HG03342 (cell line): ENCODE results near the gene QSER1.
"Not testable (repeated sequence)": the region's sequence is repeated elsewhere in the genome, so short reads cannot be mapped to it uniquely, and the experiment has no call there.

Experiments
- ATAC-seq: cut with Tn5 transposase; IDR thresholded peaks from one replicate; pipeline ENCODE4 v1.9.1; 2021; ENCODE audit warnings: mild to moderate bottlenecking, moderate library complexity; ENCODE audit not compliant: unreplicated experiment

QSER1 gene

GRCh38 chr11:32892355-32893092, at the start of gene QSER1:
Gene QSER1 (plus strand): TSS chr11:32892811. CDS start chr11:32893126, 315 bp downstream.
- ATAC-seq: peak; percentile 69

- ATAC-seq: no peak
Observed at GRCh38 chr11:32843544-32843943, 49.1 kb upstream of the QSER1 start.

GRCh38 chr11:32847511-32847910, 45.1 kb upstream of the QSER1 start:
- ATAC-seq: no peak

GRCh38 chr11:32849761-32850160, 42.9 kb upstream of the QSER1 start:
- no peak for ATAC-seq

- ATAC-seq: no peak
Observed at GRCh38 chr11:32851251-32851650, 41.4 kb upstream of the QSER1 start.

GRCh38 chr11:32852207-32852606, 40.4 kb upstream of the QSER1 start:
- no peak for ATAC-seq

GRCh38 chr11:32855601-32856000, 37.0 kb upstream of the QSER1 start:
- ATAC-seq: no peak

- ATAC-seq: no peak
Observed at GRCh38 chr11:32858731-32859130, 33.9 kb upstream of the QSER1 start.

- no peak for ATAC-seq
Observed at GRCh38 chr11:32861850-32862577, 30.6 kb upstream of the QSER1 start.

GRCh38 chr11:32864555-32864954, 28.1 kb upstream of the QSER1 start:
- ATAC-seq: no peak

GRCh38 chr11:32868752-32869151, 23.9 kb upstream of the QSER1 start:
- not testable (repeated sequence) for ATAC-seq

GRCh38 chr11:32870676-32871075, 21.9 kb upstream of the QSER1 start:
- no peak for ATAC-seq

- no peak for ATAC-seq
Observed at GRCh38 chr11:32874132-32874531, 18.5 kb upstream of the QSER1 start.

GRCh38 chr11:32881286-32881685, 11.3 kb upstream of the QSER1 start:
- no peak for ATAC-seq

GRCh38 chr11:32883421-32883820, 9.2 kb upstream of the QSER1 start:
- ATAC-seq: no peak

GRCh38 chr11:32884023-32884422, 8.6 kb upstream of the QSER1 start:
- ATAC-seq: no peak

GRCh38 chr11:32884770-32885384, 7.7 kb upstream of the QSER1 start:
- no peak for ATAC-seq

- ATAC-seq: no peak
Observed at GRCh38 chr11:32885556-32885955, 7.1 kb upstream of the QSER1 start.

GRCh38 chr11:32886180-32886579, 6.4 kb upstream of the QSER1 start:
- no peak for ATAC-seq

GRCh38 chr11:32887707-32888383, 4.8 kb upstream of the QSER1 start:
- ATAC-seq: not testable (repeated sequence)

GRCh38 chr11:32888384-32888710, 4.3 kb upstream of the QSER1 start:
- not testable (repeated sequence) for ATAC-seq
